H9 (cell line): ENCODE results near the gene NPAS2. TPM values are rescaled to one million over a fixed set of nuclear protein-coding genes. Genes with fewer than 3 reads are reported as not detected.

Source experiments
- DNase-seq: peaks from one replicate; pipeline ENCODE4 v3.0.0-alpha.2; 2017
- H2AFZ ChIP-seq: one replicate; pipeline ENCODE4 v1.6.1; 2013; ENCODE audit warnings: mild to moderate bottlenecking, low read length, control low read depth, moderate library complexity
- H2AK5ac ChIP-seq: 2 replicates; pipeline ENCODE4 v1.6.1; 2013; ENCODE audit warnings: low read length, control low read depth, mixed read lengths; ENCODE audit not compliant: insufficient read length
- H2BK120ac ChIP-seq: one replicate; pipeline ENCODE4 v1.6.1; 2013; ENCODE audit warnings: low read depth, mild to moderate bottlenecking, low read length, control low read depth, inconsistent platforms; ENCODE audit not compliant: poor library complexity, severe bottlenecking
- H2BK12ac ChIP-seq: 2 replicates; pipeline ENCODE4 v1.6.1; 2013; ENCODE audit warnings: low read length, control low read depth, mixed read lengths, low read depth; ENCODE audit not compliant: insufficient read length
- H2BK15ac ChIP-seq: 2 replicates; pipeline ENCODE4 v1.6.1; 2013; ENCODE audit warnings: low read depth, low read length, control low read depth
- H2BK20ac ChIP-seq: one replicate; pipeline ENCODE4 v1.6.1; 2013; ENCODE audit warnings: low read depth, mild to moderate bottlenecking, low read length, control low read depth, inconsistent platforms; ENCODE audit not compliant: poor library complexity, severe bottlenecking
- H2BK5ac ChIP-seq: 2 replicates; pipeline ENCODE4 v1.6.1; 2013; ENCODE audit warnings: low read length, control low read depth, mixed read lengths; ENCODE audit not compliant: insufficient read length
- H3K14ac ChIP-seq: 2 replicates; pipeline ENCODE4 v1.6.1; 2013; ENCODE audit warnings: low read length, control low read depth; ENCODE audit not compliant: insufficient read depth
- H3K18ac ChIP-seq: 2 replicates; pipeline ENCODE4 v1.6.1; 2013; ENCODE audit warnings: low read depth, mild to moderate bottlenecking, mixed read lengths, low read length, control low read depth; ENCODE audit not compliant: insufficient read length
- H3K23ac ChIP-seq: 2 replicates; pipeline ENCODE4 v1.6.1; 2013; ENCODE audit warnings: low read length, control low read depth, mixed read lengths, low read depth; ENCODE audit not compliant: insufficient read length
- H3K23me2 ChIP-seq: 2 replicates; pipeline ENCODE4 v1.6.1; 2013; ENCODE audit warnings: low read depth, mild to moderate bottlenecking, mixed read lengths, low read length, control low read depth; ENCODE audit not compliant: insufficient read length, poor library complexity, severe bottlenecking
- H3K27ac ChIP-seq: 2 replicates; pipeline ENCODE4 v1.5.1; 2013; ENCODE audit warnings: low read length, control low read depth, mixed read lengths, low read depth; ENCODE audit not compliant: insufficient read length
- H3K27me3 ChIP-seq: 2 replicates; pipeline ENCODE4 v1.6.1; 2013; ENCODE audit warnings: low read length, control low read depth, inconsistent platforms; ENCODE audit not compliant: insufficient read depth
- H3K4ac ChIP-seq: 2 replicates; pipeline ENCODE4 v1.6.1; 2013; ENCODE audit warnings: low read depth, mild to moderate bottlenecking, control low read depth, inconsistent platforms, low read length, moderate library complexity
- H3K4me1 ChIP-seq: 2 replicates; pipeline ENCODE4 v1.6.1; 2013; ENCODE audit warnings: low read length, control low read depth, inconsistent platforms; ENCODE audit not compliant: insufficient read depth
- H3K4me2 ChIP-seq: 2 replicates; pipeline ENCODE4 v1.6.1; 2013; ENCODE audit warnings: low read length, control low read depth, mixed read lengths; ENCODE audit not compliant: insufficient read length, insufficient read depth
- H3K56ac ChIP-seq: 2 replicates; pipeline ENCODE4 v1.6.1; 2013; ENCODE audit warnings: low read depth, mild to moderate bottlenecking, mixed read lengths, low read length, control low read depth; ENCODE audit not compliant: insufficient read length
- H3K79me1 ChIP-seq: 2 replicates; pipeline ENCODE4 v1.6.1; 2013; ENCODE audit warnings: low read depth, mild to moderate bottlenecking, moderate library complexity, low read length, control low read depth, inconsistent platforms; ENCODE audit not compliant: insufficient read depth, poor library complexity, severe bottlenecking
- H3K79me2 ChIP-seq: 2 replicates; pipeline ENCODE4 v1.6.1; 2013; ENCODE audit warnings: low read length, control low read depth, inconsistent platforms; ENCODE audit not compliant: insufficient read depth
- H3K9ac ChIP-seq: 2 replicates; pipeline ENCODE4 v1.6.1; 2013; ENCODE audit warnings: low read length, control low read depth, mixed read lengths; ENCODE audit not compliant: insufficient read length; ENCODE audit errors: extremely low read depth
- H3K9me3 ChIP-seq: one replicate; pipeline ENCODE4 v1.6.1; 2013; ENCODE audit warnings: low read depth, low read length, inconsistent platforms; ENCODE audit not compliant: control insufficient read depth
- H3T11ph ChIP-seq: one replicate; pipeline ENCODE4 v1.6.1; 2013; ENCODE audit warnings: mild to moderate bottlenecking, low read length, control low read depth, inconsistent platforms
- H4K20me1 ChIP-seq: one replicate; pipeline ENCODE4 v1.6.1; 2013; ENCODE audit not compliant: control insufficient read depth, insufficient read length, insufficient read depth
- H4K5ac ChIP-seq: 2 replicates; pipeline ENCODE4 v1.6.1; 2013; ENCODE audit warnings: low read depth, mild to moderate bottlenecking, mixed read lengths, low read length, control low read depth; ENCODE audit not compliant: insufficient read length
- H4K8ac ChIP-seq: replicated peaks from 2 replicates; pipeline ENCODE4 v1.6.1; 2013; ENCODE audit warnings: low read length, control low read depth, mixed read lengths, low read depth; ENCODE audit not compliant: insufficient read length
- H4K91ac ChIP-seq: 2 replicates; pipeline ENCODE4 v1.6.1; 2013; ENCODE audit warnings: low read depth, mild to moderate bottlenecking, moderate library complexity, mixed read lengths, low read length, control low read depth; ENCODE audit not compliant: insufficient read length
- H3K27ac Mint-ChIP-seq, 3 experiments: 2 replicates in 2 of 3; 3 replicates in 1 of 3; pipeline ENCODE4 v1.8.0; 2020 to 2021; ENCODE audit warnings: mixed read lengths in 3 of 3, mild to moderate bottlenecking in 1 of 3, moderate library complexity in 1 of 3
- H3K27me3 Mint-ChIP-seq: 2 replicates; pipeline ENCODE4 v1.8.0; 2021; ENCODE audit warnings: low read depth, mild to moderate bottlenecking, moderate library complexity, mixed read lengths
- H3K36me3 Mint-ChIP-seq, 3 experiments: 2 replicates in 2 of 3; 3 replicates in 1 of 3; pipeline ENCODE4 v1.8.0; 2020 to 2021; ENCODE audit warnings: low read depth in 3 of 3, mixed read lengths in 3 of 3; ENCODE audit not compliant: insufficient read depth in 1 of 3
- H3K4me1 Mint-ChIP-seq, 2 experiments: 2 replicates each; pipeline ENCODE4 v1.8.0; 2020; ENCODE audit warnings: mixed read lengths in 2 of 2
- H3K4me3 Mint-ChIP-seq, 2 experiments: 2 replicates in 1 of 2; 3 replicates in 1 of 2; pipeline ENCODE4 v1.8.0; 2020 to 2021; ENCODE audit warnings: mild to moderate bottlenecking in 2 of 2, mixed read lengths in 2 of 2, moderate library complexity in 1 of 2
- H3K9me3 Mint-ChIP-seq, 2 experiments: 2 replicates in 1 of 2; 3 replicates in 1 of 2; pipeline ENCODE4 v1.8.0; 2020; ENCODE audit warnings: mild to moderate bottlenecking in 2 of 2, mixed read lengths in 2 of 2, moderate library complexity in 1 of 2
- WGBS: extraction: QIAGEN DNeasy Blood & Tissue Kit; methylation state at CpG from one replicate; pipeline ENCODE4 v1.1.7; 2013; ENCODE audit warnings: missing lambda C conversion rate, low lambda C conversion rate, mixed read lengths; ENCODE audit not compliant: insufficient read length; ENCODE audit errors: extremely low coverage; 5-methylcytosine and 5-hydroxymethylcytosine counted together
- total RNA-seq: library from RNA; stranded (reverse); gene quantifications from 2 replicates; pipeline ENCODE4 v1.2.1, GENCODE V29; 2021
- TF ChIP-seq, protein P1 (sequence below): fragments of 200-600 bp; sonication (generic); conservative IDR thresholded peaks from 3 replicates; pipeline ENCODE4 v1.8.0; 2021; ENCODE audit warnings: antibody characterized with exemption, mild to moderate bottlenecking

Gene NPAS2
- total RNA-seq, 1 experiment from 2014 or later: 1.3 TPM

DNA sequence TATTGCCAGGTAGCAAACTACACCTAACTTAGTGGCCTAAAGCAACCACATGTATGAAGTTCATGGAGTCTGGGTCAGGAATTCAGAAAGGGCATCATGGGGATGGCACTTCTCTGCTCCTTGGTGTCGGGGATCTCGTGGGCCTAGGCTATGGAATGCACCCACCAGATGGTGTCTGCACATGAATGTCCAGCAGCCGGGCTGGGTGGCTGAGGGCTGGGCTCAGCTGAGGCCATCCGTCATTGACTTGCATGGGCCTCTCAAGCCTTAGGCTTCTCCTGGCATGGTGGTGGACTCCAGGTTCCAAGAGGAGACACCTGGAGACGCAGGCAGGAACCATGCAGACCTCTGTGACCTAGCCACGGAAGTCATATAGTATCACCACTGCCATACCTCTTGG lies 156.1 kb downstream of the NPAS2 start:
- no peak overlapping the region for H4K5ac ChIP-seq
- H3K27ac ChIP-seq: no peak overlapping the region
- H3K9ac ChIP-seq: no peak overlapping the region
- H4K20me1 ChIP-seq: no peaks in the 10 kb centered on the region
- no peaks in the 10 kb centered on the region for H3K27me3 Mint-ChIP-seq
- no peak overlapping the region for H2BK5ac ChIP-seq
- H3K14ac ChIP-seq: no peak overlapping the region
- no CpG with 5 or more reads among the region's 6 CpGs for WGBS
- no peak overlapping the region for H2BK20ac ChIP-seq
- TF ChIP-seq, protein P1, sequence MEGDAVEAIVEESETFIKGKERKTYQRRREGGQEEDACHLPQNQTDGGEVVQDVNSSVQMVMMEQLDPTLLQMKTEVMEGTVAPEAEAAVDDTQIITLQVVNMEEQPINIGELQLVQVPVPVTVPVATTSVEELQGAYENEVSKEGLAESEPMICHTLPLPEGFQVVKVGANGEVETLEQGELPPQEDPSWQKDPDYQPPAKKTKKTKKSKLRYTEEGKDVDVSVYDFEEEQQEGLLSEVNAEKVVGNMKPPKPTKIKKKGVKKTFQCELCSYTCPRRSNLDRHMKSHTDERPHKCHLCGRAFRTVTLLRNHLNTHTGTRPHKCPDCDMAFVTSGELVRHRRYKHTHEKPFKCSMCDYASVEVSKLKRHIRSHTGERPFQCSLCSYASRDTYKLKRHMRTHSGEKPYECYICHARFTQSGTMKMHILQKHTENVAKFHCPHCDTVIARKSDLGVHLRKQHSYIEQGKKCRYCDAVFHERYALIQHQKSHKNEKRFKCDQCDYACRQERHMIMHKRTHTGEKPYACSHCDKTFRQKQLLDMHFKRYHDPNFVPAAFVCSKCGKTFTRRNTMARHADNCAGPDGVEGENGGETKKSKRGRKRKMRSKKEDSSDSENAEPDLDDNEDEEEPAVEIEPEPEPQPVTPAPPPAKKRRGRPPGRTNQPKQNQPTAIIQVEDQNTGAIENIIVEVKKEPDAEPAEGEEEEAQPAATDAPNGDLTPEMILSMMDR: no peak
- H3K79me2 ChIP-seq: no peaks in the 10 kb centered on the region
- H3K18ac ChIP-seq: no peak overlapping the region
- H3K27ac Mint-ChIP-seq: no peak overlapping the region
- H4K8ac ChIP-seq: no peak overlapping the region
- no peak overlapping the region for H3K23ac ChIP-seq
- H2AFZ ChIP-seq: no peak overlapping the region
- no peaks in the 10 kb centered on the region for H3K79me1 ChIP-seq
- no peak overlapping the region for H3K4ac ChIP-seq
- DNase-seq: no peak
- H3T11ph ChIP-seq: no peak overlapping the region
- no peaks in the 10 kb centered on the region for H3K4me1 ChIP-seq
- H4K91ac ChIP-seq: no peak overlapping the region
- no peak overlapping the region for H2BK120ac ChIP-seq
- no peaks in the 10 kb centered on the region for H3K23me2 ChIP-seq
- peaks cover 4% of the 10 kb centered on the region in 2 experiments for H3K4me1 Mint-ChIP-seq
- H3K9me3 ChIP-seq: no peaks in the 10 kb centered on the region
- H3K4me2 ChIP-seq: no peak overlapping the region
- no peaks in the 10 kb centered on the region for H3K27me3 ChIP-seq
- H3K56ac ChIP-seq: no peak overlapping the region
- no peaks in the 10 kb centered on the region for H3K36me3 Mint-ChIP-seq
- H2AK5ac ChIP-seq: no peak overlapping the region
- no peak overlapping the region for H2BK15ac ChIP-seq
- no peaks in the 10 kb centered on the region for H3K9me3 Mint-ChIP-seq
- H3K4me3 Mint-ChIP-seq: no peak overlapping the region
- H2BK12ac ChIP-seq: no peak overlapping the region
